Stimulated activated CD4-positive, alpha-beta T cell treated with anti-CD3 and anti-CD28 coated beads, Interleukin-1b, Interleukin-23, amount 100 ng/mL, for 1 hour (primary cell): ENCODE results near the gene HTT.

Experiments
- DNase-seq, 2 donors: peaks; one replicate each; pipeline ENCODE4 v3.0.0-alpha.2; 2020; ENCODE audit warnings: low read depth in 2 of 2

Gene HTT

GRCh38 chr4:3263053-3263875 is 188.8 kb downstream of the HTT start:
- DNase-seq: no peak

GRCh38 chr4:3263876-3264193 is 189.4 kb downstream of the HTT start:
- no peak for DNase-seq

- no peak for DNase-seq
Measured at GRCh38 chr4:3266076-3266475, 191.6 kb downstream of the HTT start.

GRCh38 chr4:3267576-3268394 is 193.3 kb downstream of the HTT start:
- no peak for DNase-seq

- no peak for DNase-seq
Measured at GRCh38 chr4:3268395-3269104, 194.1 kb downstream of the HTT start.

GRCh38 chr4:3269105-3269927 is 194.8 kb downstream of the HTT start:
- no peak for DNase-seq

- DNase-seq: no peak
Measured at GRCh38 chr4:3269991-3270611, 195.6 kb downstream of the HTT start.

GRCh38 chr4:3271131-3271530 is 196.7 kb downstream of the HTT start:
- no peak for DNase-seq

- no peak for DNase-seq
Measured at GRCh38 chr4:3276986-3277385, 202.5 kb downstream of the HTT start.

GRCh38 chr4:3280466-3280865 is 206.0 kb downstream of the HTT start:
- DNase-seq: no peak

GRCh38 chr4:3283483-3283882 is 209.0 kb downstream of the HTT start:
- DNase-seq: no peak

- DNase-seq: no peak
Measured at GRCh38 chr4:3283916-3284315, 209.4 kb downstream of the HTT start.

- DNase-seq: no peak
Measured at GRCh38 chr4:3284734-3285557, 210.5 kb downstream of the HTT start.

GRCh38 chr4:3285558-3286334 is 211.3 kb downstream of the HTT start:
- DNase-seq: no peak

GRCh38 chr4:3286335-3287175 is 212.1 kb downstream of the HTT start:
- no peak for DNase-seq

GRCh38 chr4:3287271-3287971 is 212.9 kb downstream of the HTT start:
- no peak for DNase-seq

GRCh38 chr4:3287972-3288570 is 213.6 kb downstream of the HTT start:
- no peak for DNase-seq
